Camera-type eye (tissue), 1 donor: ENCODE data around the gene GNS. TPM values are rescaled to one million over a fixed set of nuclear protein-coding genes. Genes with fewer than 3 reads are reported as not detected.

ENCODE experiments used
- total RNA-seq: library from RNA; depleted of rRNA; stranded (reverse); fragments of >200 nt; gene quantifications from one replicate; pipeline ENCODE4 v1.2.3, GENCODE V29; 2014

GNS gene
- 116 TPM for total RNA-seq

DNA sequence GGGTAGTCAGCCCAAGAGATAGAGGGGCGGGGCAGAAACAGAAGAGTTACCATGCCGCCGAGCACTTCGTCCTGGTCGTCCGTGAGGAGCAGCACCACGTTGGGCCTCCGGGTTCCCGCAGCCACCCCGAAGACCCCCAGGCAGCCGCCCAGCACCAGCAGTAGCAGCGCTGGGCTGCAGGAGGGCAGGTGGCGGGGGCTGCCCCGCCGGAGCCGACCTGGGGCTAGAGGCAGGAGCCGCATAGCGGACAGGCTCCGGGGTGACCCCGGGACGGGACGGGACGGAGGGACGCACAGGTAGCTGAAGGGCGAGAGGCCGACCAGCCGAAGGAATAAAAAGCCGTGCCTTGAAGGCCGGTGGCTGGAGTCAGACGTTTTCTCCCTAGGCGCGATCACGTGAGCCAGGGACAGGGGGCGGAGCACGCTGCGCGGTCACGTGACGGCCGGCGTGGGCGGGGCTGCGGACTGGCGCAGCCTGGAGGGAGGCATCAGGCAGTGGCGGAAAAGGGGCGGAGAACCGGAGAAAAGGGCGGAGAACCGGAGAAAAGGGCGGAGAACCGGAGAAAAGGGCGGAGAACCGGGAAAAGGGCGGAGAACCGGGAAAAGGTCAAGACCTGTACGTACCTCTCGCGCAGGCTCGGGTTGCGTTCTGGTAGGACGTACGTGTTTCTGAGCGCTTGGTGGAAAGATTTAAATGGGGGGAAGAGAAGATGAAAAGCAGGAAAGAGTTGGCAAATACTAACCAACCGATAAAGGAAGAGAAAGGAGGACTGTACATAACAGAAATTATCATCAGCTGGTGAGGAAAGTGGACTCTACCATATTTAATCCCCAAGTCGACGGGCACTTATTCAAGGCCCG, at the start of gene GNS:
Gene GNS, minus strand, starts transcription at position 372 of the 860 bp plus-strand sequence. Its CDS starts 130 bp downstream, at position 242.

Other genes starting within 250 kb of the GNS start
- gene RASSF3, start 148.9 kb downstream of the GNS start, total RNA-seq: 22.7 TPM
- gene TBC1D30, start 65.2 kb upstream of the GNS start, total RNA-seq: 17.1 TPM